GM12872 (cell line): ENCODE results near the gene ACTN1.

ENCODE experiments used
- CTCF ChIP-seq: IDR thresholded peaks from 3 replicates; pipeline ENCODE4 v1.5.1; 2011; ENCODE audit warnings: low read depth, mild to moderate bottlenecking, low read length, moderate library complexity; ENCODE audit not compliant: insufficient read depth

ACTN1 gene

GRCh38 chr14:68952531-68953195 lies 26.4 kb downstream of the ACTN1 start:
- TF ChIP-seq CTCF = no peak

GRCh38 chr14:68951800-68952530 lies 27.1 kb downstream of the ACTN1 start:
- TF ChIP-seq CTCF = no peak

GRCh38 chr14:68951035-68951797 lies 27.9 kb downstream of the ACTN1 start:
- no peak for TF ChIP-seq CTCF

- TF ChIP-seq CTCF = no peak
These were observed 29.0 kb downstream of the ACTN1 start for GRCh38 chr14:68950111-68950510.

- no peak for TF ChIP-seq CTCF
These were observed 29.5 kb downstream of the ACTN1 start for GRCh38 chr14:68949601-68949965.

GRCh38 chr14:68948686-68949600 lies 30.2 kb downstream of the ACTN1 start:
- no peak for TF ChIP-seq CTCF
